ENCODE data around the gene ARID4B. TPM values are rescaled to one million over a fixed set of nuclear protein-coding genes. Genes with fewer than 3 reads are reported as not detected.
A peak's percentile ranks its signal among the peaks of the same experiment; 100 is the strongest.
"Not testable (repeated sequence)": the region's sequence is repeated elsewhere in the genome, so short reads cannot be mapped to it uniquely, and the experiment has no call there.

Gene ARID4B
- total and polyA plus RNA-seq, 7 donors: 8.1 to 41.7 (median 30.1) TPM

DNA sequence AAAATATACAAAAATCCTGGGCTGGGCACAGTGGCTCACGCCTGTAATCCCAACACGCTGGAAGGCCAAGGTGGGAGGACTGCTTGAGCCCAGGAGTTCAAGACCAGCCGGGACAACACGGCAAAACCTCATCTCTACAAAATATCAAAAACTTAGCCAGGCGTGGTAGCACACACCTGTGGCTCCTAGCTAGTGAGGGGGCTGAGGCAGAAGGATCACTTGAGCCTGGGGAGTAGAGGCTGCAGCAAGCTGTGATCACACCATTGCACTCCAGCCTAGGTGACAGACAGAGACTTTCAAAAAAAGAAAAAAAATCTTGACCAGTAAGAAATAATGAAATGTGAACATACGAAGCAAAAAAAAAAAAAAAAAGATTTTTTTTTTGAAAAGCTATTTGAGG, 52.1 kb downstream of the ARID4B start:
- H3K36me3 ChIP-seq: no peaks in the 10 kb centered on the region
- WGBS, 2 donors: 87 to 94% methylated on average over 6 of the region's 6 CpGs
- no peak overlapping the region for H3K27ac ChIP-seq
- no peak overlapping the region for H3K4me3 ChIP-seq
- no peak for DNase-seq
- no peaks in the 10 kb centered on the region for H3K9me3 ChIP-seq
- H3K27me3 ChIP-seq: no peaks in the 10 kb centered on the region
- TF ChIP-seq POLR2AphosphoS5 (IDR thresholded peaks at IDR 0.05) (no peak), EP300 (IDR thresholded peaks at IDR 0.05) (no peak), POLR2A (IDR thresholded peaks at IDR 0.05) (no peak)
- TF ChIP-seq, protein P1, sequence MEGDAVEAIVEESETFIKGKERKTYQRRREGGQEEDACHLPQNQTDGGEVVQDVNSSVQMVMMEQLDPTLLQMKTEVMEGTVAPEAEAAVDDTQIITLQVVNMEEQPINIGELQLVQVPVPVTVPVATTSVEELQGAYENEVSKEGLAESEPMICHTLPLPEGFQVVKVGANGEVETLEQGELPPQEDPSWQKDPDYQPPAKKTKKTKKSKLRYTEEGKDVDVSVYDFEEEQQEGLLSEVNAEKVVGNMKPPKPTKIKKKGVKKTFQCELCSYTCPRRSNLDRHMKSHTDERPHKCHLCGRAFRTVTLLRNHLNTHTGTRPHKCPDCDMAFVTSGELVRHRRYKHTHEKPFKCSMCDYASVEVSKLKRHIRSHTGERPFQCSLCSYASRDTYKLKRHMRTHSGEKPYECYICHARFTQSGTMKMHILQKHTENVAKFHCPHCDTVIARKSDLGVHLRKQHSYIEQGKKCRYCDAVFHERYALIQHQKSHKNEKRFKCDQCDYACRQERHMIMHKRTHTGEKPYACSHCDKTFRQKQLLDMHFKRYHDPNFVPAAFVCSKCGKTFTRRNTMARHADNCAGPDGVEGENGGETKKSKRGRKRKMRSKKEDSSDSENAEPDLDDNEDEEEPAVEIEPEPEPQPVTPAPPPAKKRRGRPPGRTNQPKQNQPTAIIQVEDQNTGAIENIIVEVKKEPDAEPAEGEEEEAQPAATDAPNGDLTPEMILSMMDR (IDR thresholded peaks at IDR 0.05): no peak
- H3K4me1 ChIP-seq: peaks cover 0 to 62% (median 32%) of the 10 kb centered on the region in 4 donors
- intact Hi-C loops (cut with DNase I): no loop called here

DNA sequence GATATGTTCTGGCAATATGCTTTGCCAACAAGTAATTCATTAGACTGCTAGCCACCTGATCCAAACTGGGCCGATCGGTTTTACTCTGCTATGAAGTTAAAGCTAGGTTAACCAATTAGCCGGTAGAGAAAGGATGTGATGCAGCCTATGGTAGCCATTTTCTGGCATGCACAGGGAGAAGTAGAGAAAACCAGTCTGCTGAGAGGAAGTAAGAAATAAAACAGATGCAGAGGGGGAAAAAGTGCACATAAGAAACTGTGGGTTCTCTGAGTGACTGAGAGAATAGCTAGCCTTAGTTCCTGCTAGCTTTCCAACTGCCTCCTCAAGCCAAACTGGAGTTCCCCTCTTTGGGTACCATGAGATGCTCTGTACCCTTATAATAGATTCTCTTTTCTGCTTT, 52.8 kb downstream of the ARID4B start:
- Histone ChIP-seq H3K9me3 (no peaks in the 10 kb centered on the region), H3K27ac (no peak overlapping the region), H3K4me1 (peaks cover 0 to 62% (median 37%) of the 10 kb centered on the region in 4 donors), H3K27me3 (no peaks in the 10 kb centered on the region), H3K36me3 (no peaks in the 10 kb centered on the region), H3K4me3 (no peak overlapping the region)
- no peak for DNase-seq
- intact Hi-C loops (cut with DNase I): no loop called here
- TF ChIP-seq, protein P1 (IDR thresholded peaks at IDR 0.05): no peak
- TF ChIP-seq POLR2AphosphoS5 (IDR thresholded peaks at IDR 0.05): no peak
- TF ChIP-seq POLR2A (IDR thresholded peaks at IDR 0.05): no peak
- no peak for TF ChIP-seq EP300 (IDR thresholded peaks at IDR 0.05)
- 47 to 84% methylated on average over 3 of the region's 3 CpGs for WGBS, 2 donors

DNA sequence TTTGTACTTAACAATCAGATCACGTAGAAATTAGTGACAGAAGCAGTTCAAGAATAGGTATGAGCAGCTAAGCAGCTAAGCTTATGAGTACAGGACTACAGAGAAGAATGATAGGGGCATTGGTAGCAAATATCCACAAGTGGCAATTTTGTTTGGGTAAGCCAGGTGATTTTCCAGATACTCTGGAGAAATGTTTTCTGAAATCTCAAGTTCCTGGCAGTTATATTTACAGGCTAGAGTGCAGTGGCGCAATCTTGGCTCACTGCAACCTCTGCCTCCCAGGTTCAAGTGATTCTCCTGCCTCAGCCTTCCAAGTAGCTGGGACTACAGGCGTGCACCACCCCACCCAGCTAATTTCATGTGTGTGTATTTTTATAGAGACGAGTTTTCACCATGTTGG, 55.1 kb downstream of the ARID4B start:
- Histone ChIP-seq H3K36me3 (no peaks in the 10 kb centered on the region), H3K27ac (no peak overlapping the region), H3K27me3 (no peaks in the 10 kb centered on the region), H3K9me3 (no peaks in the 10 kb centered on the region), H3K4me1 (peaks cover 0 to 52% (median 32%) of the 10 kb centered on the region in 4 donors), H3K4me3 (no peak overlapping the region)
- intact Hi-C loops (cut with DNase I): loop anchor here (5.0 kb wide), 1 partner anchor 54 kb away; the partner anchor contains the start of genes ARID4B and GGPS1
- 72 to 86% methylated on average over 4 of the region's 4 CpGs for WGBS, 2 donors
- DNase-seq: no peak
- TF ChIP-seq, protein P1 (IDR thresholded peaks at IDR 0.05): no peak
- no peak for TF ChIP-seq EP300 (IDR thresholded peaks at IDR 0.05)
- TF ChIP-seq POLR2AphosphoS5 (IDR thresholded peaks at IDR 0.05): no peak
- TF ChIP-seq POLR2A (IDR thresholded peaks at IDR 0.05): no peak

DNA sequence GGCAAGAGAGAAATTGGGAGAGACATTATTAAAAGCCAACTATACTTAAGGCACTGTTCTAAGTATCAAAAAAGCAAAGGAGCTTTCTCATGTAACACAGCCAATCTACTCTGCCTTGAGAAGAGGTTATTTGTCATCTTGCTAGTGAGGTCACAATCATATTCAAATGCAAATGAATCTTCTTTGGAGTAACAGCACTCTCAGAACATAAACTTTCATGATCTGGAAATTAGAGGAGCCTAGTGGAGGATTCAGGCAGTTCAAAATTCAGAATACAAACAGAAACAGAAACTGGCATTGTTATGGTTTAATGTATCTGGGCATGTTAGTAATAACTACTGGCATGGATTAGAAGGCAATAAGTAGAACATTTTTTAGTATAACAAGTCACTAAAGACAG, 57.4 kb downstream of the ARID4B start:
- H3K27ac ChIP-seq: peak overlapping the region in 3 of 4 donors; percentile 6 to 41 (median 22)

DNA sequence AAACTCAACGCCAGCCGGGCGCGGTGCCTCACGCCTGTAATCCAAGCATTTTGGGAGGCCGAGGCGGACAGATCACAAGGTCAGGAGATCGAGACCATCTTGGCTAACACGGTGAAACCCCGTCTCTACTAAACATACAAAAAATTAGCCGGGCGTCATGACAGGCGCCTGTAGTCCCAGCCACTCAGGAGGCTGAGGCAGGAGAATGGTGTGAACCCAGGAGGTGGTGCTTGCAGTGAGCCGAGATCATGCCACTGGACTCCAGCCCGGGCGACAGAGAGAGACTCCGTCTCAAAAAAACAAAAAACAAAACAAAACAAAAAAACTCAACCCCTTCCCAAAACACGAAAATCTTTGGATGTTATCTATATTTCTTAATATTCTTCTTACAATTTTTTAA, 58.0 kb downstream of the ARID4B start:
- intact Hi-C loops (cut with DNase I): loop anchor here (5.0 kb wide), 1 partner anchor 57 kb away; the partner anchor contains the start of genes ARID4B and GGPS1
- 92 to 93% methylated on average over 18 of the region's 18 CpGs for WGBS, 2 donors
- H3K36me3 ChIP-seq, H3K4me3 ChIP-seq, H3K27me3 ChIP-seq, H3K9me3 ChIP-seq, DNase-seq: not testable (repeated sequence)
- H3K27ac ChIP-seq: peak overlapping the region in 3 of 4 donors; percentile 6 to 41 (median 22)
- peaks cover 0 to 60% (median 42%) of the 10 kb centered on the region in 4 donors for H3K4me1 ChIP-seq

More for the DNA sequence above, 57.4 kb downstream of the ARID4B start:
- Histone ChIP-seq H3K36me3 (no peaks in the 10 kb centered on the region), H3K4me1 (peaks cover 0 to 61% (median 43%) of the 10 kb centered on the region in 4 donors), H3K9me3 (no peaks in the 10 kb centered on the region), H3K27me3 (no peaks in the 10 kb centered on the region), H3K4me3 (peak overlapping the region in 1 of 4 donors; percentile 8)
- DNase-seq: no peak
- TF ChIP-seq POLR2A (IDR thresholded peaks at IDR 0.05): no peak
- TF ChIP-seq, protein P1 (IDR thresholded peaks at IDR 0.05): peak in 1 of 4 experiments; percentile 25
- intact Hi-C loops (cut with DNase I): loop anchor here (5.0 kb wide), 1 partner anchor 57 kb away; the partner anchor contains the start of genes ARID4B and GGPS1

Data from sigmoid colon (tissue), 7 donors.